NCI-H82 treated with DMSO at 0.1 percent for 48 hours (cell line): ENCODE results near the gene C5orf24.

Source experiments
- DNase-seq: peaks from one replicate; lab custom pipeline; 2025; ENCODE audit not compliant: unreplicated experiment; lab: John Stamatoyannopoulos, UW

The C5orf24 gene

GRCh38 chr5:134905246-134905996 is 59.7 kb downstream of the C5orf24 start:
- peak; percentile 15 for DNase-seq

- DNase-seq, result no peak
Observed at GRCh38 chr5:134906811-134907210, 61.0 kb downstream of the C5orf24 start.
